ENCODE measurements around the gene ZNF286A. TPM values are rescaled to one million over a fixed set of nuclear protein-coding genes. Genes with fewer than 3 reads are reported as not detected.
A peak's percentile ranks its signal among the peaks of the same experiment; 100 is the strongest.

The ZNF286A gene
- total and polyA plus RNA-seq, 2 donors (not counting 3 experiments of a cell fraction or from before 2014, with no cell fraction given): 11.7 to 46.5 TPM

GRCh38 chr17:15654886-15655561 lies 44.5 kb upstream of the ZNF286A start:
- H3K9me1 ChIP-seq (replicated peaks; ENCODE audit: control insufficient read depth, extremely low read depth, insufficient read depth, low read length): no peaks in the 10 kb centered on the region
- DNase-seq (ENCODE audit: low read depth, low spot score) (peak; percentile 69), FAIRE-seq (no peak)
- ChIA-PET CTCF (interaction anchor here (0.8 to 1.0 kb wide), 2 partner anchors 144 to 398 kb away, joined by 3 read pairs; no protein-coding TSS in a partner anchor), POLR2A (interaction anchor here (0.6 kb wide), 1 partner anchor 44 kb away, joined by 4 read pairs; no protein-coding TSS in a partner anchor)
- no peak overlapping the region for H3K4me3 ChIP-seq (replicated peaks in 1 of 3; ENCODE audit: insufficient read depth in 1 of 3, low read depth in 1 of 3, low read length in 3 of 3)
- no peak overlapping the region for H3K4me2 ChIP-seq (ENCODE audit: insufficient read depth, low read length)
- intact Hi-C loops (cut with micrococcal nuclease) (no loop called here), dilution Hi-C loops (cut with MboI; ENCODE audit: extremely low pct_ligation_motif_present, low sequenced_read_pairs) (no loop called here)
- H3K9ac ChIP-seq (replicated peaks; ENCODE audit: extremely low read depth, insufficient read depth, low read length): no peak overlapping the region
- peaks cover 7% of the 10 kb centered on the region for H3K79me2 ChIP-seq (ENCODE audit: control insufficient read depth, insufficient read depth, low read length)
- TF ChIP-seq GATA2 (IDR thresholded peaks at IDR 0.05; ENCODE audit: insufficient read depth, insufficient read length, low read depth, low read length): no peak
- no peak for TF ChIP-seq POLR2A (IDR thresholded peaks at IDR 0.05; ENCODE audit: low read depth, low read length)
- no peak for TF ChIP-seq FOS (IDR thresholded peaks at IDR 0.05; ENCODE audit: borderline replicate concordance, insufficient read depth, low read length)
- TF ChIP-seq POLR2AphosphoS5 (IDR thresholded peaks at IDR 0.05; ENCODE audit: insufficient read depth, low read depth, low read length): no peak
- TF ChIP-seq MYC (IDR thresholded peaks at IDR 0.05; ENCODE audit: low read depth, low read length): no peak
- no peak for TF ChIP-seq JUN (IDR thresholded peaks at IDR 0.05; ENCODE audit: borderline replicate concordance, insufficient read depth, insufficient read length, low read depth)
- no peak for TF ChIP-seq CTCF (IDR thresholded peaks at IDR 0.05; ENCODE audit: extremely low read depth in 1 of 2, insufficient read depth in 1 of 2, low read depth in 1 of 2, low read length in 2 of 2)
- no peak for TF ChIP-seq MAX (IDR thresholded peaks at IDR 0.05; ENCODE audit: insufficient read depth, insufficient read length)
- TF ChIP-seq EZH2 (IDR thresholded peaks at IDR 0.05; ENCODE audit: borderline replicate concordance, low read depth, low read length, severe bottlenecking): no peak
- BruUV-seq (replicated peaks): no TSS peak
- no peaks in the 10 kb centered on the region for H4K20me1 ChIP-seq (replicated peaks; ENCODE audit: control insufficient read depth, extremely low read depth, insufficient read depth, low read length)
- H3K27ac ChIP-seq (ENCODE audit: insufficient read depth, low read depth, low read length): no peak overlapping the region
- no peaks in the 10 kb centered on the region for H3K9me3 ChIP-seq (replicated peaks; ENCODE audit: control insufficient read depth, insufficient read depth, low read length)
- H3K27me3 ChIP-seq (ENCODE audit: control insufficient read depth in 2 of 2, insufficient read depth in 2 of 2, low read length in 2 of 2): no peaks in the 10 kb centered on the region
- H3K36me3 ChIP-seq (ENCODE audit: control insufficient read depth in 2 of 2, extremely low read depth in 1 of 2, insufficient read depth in 2 of 2, low read length in 2 of 2): no peaks in the 10 kb centered on the region
- peaks cover 24% of the 10 kb centered on the region for H3K4me1 ChIP-seq (ENCODE audit: control insufficient read depth, extremely low read depth, insufficient read depth, low read length)
- peak overlapping the region; percentile 18 for H2AFZ ChIP-seq (ENCODE audit: low read depth, low read length)

Measured in endothelial cell of umbilical vein (primary cell).